HG03378 (cell line): ENCODE measurements around the gene POLR2C.
"Not testable (repeated sequence)": the region's sequence is repeated elsewhere in the genome, so short reads cannot be mapped to it uniquely, and the experiment has no call there.

Experiments
- ATAC-seq: cut with Tn5 transposase; IDR thresholded peaks from one replicate; pipeline ENCODE4 v1.9.1; 2021; ENCODE audit warnings: mild to moderate bottlenecking, moderate library complexity; ENCODE audit not compliant: unreplicated experiment

POLR2C gene

DNA sequence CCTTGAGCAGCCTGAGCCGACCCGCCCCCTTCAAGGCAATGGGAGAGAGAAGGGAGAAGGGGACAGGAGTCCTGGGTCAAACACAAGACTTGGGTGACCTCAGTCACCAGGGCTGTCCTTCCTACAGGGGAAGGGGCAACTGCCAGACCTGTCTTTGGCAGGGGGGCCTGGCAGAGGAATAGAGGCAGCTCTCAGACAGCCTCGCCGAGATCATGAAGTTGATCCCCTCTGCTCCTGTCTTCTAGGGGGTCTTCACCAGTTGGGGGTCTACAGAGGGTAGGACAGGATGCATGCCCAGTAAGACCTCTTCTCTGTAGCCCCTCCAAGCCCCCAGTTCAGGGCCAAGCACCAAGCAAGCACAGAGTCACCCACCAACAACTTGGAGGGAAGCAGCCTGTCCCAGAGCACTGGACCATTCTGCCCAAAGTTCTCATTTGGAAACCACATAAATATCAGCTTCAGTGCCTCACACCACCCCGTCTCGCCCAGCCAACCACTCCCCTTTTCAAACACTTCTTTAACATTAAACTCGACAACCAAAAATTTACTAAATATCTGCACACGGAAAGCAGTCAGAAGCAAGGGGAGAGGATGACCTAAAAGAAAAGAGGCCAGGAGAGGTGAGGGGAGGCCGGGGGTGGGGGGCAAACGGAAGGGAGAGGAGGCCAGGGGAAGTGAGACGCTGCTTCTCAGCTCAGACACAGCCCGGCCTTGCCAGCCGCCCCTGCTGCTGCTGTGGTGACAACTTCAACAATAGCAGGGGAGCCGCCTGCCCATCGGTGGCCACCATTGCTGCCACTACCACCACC is 16.1 kb downstream of the POLR2C start:
- ATAC-seq, result no peak

DNA sequence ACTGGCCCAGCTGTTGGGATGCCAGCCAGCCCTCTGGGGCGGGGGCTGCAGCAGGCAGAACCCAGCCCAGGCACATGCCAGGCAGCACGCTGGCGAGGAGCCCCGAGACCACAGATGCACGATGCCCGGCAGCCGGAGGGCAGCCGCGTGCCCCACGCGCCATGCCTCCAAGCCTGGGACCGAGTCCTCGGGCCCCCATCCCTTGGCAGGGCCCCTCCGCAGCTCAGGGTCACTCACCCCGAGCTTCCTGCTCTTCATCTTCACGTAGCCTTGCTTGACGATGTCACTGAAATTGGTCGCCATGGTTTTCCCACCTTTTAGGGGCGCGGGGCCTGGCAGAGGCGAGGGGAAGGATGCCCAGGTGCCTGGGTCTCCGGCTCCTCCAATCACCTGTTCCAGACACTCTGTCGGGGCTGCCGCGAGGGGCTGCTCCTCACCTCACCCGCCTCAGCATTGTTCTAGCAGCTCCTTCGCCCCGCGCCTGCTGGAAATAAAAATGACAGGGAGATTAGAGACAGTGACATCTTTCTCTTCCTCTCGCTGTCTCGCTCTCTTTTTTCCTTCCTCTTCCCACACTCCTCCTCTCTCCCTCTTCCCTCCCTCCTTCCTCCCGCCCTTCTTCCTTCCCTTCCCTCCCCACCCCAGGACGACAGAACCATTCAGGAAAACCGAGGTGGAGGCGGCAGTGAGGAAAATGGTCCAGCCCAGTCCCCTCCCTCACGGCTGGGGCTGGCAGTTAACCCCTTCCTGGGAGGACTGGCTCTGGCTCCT is 16.9 kb downstream of the POLR2C start:
- no peak for ATAC-seq

DNA sequence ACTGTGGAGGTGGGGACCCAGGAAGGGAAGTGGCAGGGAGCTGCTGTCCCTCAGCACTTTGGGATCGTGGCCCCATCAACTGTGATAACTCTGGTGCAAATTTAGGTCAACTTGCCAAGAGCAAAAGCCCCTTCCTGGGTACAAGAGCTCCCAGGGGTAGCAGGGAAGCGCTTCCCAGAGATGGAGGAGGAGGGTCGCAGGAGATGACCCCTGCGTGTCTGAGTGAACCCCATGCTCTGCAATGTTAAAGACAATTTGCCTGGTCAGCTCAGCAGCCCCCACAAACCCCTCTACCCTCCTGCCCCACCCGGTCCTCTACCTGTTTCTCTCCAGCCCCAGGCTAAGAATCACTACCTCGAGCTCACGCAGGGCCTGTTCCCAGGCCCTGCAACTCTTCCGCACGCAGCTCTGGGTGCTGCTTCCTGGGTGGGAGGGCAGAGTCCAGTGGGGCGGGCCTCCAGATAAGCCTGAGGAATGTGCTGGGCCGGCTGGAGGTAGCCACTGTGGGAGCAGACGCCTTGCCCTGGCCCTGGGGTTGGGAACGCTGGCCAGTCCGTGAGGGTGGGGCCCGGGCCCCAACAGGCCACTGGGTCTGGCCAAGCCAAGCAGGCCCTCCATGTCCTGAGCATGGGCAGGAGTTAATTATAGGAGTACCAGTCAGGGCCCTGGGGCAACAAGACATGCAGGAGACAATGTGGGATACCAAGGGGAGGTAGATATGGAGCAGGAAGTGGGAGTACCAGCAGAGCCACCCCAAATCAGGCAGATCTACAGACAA is 17.7 kb downstream of the POLR2C start:
- no peak for ATAC-seq

DNA sequence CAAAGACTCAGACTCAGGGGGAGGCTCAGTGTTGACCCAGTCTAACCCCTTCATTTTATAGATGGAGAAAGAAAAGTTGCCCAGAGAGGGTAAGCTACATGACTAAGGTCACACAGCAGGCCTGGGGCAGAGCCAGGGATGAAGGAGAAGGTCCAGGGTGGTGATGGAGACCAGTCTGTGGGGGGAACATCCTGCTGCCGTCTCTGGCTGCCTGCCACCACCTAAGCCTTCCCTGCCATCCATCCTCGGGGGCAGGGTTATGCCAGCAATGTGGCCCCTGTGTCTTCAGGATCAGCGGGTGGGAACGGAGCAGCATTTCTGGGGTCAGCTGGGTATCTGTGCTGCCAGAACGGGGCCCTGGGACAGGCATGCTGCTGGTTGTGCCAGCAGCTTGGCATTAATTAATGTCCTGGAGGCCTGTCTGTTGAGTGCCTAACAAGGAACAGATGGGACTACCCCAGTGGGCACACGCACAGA is 18.3 kb downstream of the POLR2C start:
- ATAC-seq, result no peak

DNA sequence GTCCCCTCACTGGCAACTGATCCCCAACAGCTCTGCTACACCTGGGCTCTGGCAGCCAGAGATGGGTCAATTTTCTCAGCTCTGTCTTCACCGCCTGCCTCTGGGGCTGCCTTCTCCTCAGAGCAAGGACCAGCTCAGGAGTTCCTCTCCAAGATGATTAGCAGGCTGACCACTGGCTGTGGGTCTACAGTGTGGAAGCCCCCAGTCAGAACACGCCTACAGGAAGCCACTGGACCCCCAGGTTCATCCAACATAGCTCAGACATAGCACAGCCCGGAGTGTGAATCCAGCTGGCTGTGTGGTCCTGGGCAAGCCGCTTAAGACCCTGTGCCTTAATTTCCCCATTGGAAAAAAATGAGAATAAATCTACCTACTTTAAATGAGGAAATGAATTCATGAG is 18.9 kb downstream of the POLR2C start:
- ATAC-seq, result no peak

DNA sequence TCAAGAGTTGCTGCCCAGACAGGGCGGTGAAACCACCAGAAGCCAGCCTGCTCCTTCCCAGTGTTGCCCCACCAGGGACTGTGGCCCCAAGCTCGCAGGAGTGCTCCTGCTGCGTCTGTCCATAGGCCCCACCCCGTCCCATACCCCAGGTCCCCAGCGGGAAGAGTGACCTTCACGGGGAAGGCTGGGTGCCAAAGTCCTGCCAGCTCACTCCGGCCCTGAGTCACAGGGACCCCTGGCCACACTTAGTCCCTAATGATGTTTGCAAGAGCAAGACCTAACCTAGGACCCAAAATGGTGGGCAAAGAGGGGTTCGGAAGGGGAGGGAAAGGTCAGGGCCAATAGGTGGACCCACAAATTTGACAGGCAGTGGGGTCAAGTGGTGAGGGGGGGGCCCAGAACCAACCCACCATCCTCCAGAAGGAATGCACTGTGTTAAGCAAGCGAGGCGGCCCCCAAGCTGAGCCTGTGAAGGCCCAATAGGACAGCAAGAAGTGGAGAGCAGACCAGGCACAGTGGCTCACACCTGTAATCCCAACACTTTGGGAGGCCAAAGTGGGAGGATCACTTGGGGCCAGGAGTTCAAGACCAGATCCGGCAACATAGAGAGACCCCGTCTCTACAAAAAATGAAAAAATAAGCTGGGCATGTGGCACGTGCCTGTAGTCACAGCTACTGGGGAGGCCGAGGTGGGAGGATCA is 20.5 kb downstream of the POLR2C start:
- no peak for ATAC-seq

DNA sequence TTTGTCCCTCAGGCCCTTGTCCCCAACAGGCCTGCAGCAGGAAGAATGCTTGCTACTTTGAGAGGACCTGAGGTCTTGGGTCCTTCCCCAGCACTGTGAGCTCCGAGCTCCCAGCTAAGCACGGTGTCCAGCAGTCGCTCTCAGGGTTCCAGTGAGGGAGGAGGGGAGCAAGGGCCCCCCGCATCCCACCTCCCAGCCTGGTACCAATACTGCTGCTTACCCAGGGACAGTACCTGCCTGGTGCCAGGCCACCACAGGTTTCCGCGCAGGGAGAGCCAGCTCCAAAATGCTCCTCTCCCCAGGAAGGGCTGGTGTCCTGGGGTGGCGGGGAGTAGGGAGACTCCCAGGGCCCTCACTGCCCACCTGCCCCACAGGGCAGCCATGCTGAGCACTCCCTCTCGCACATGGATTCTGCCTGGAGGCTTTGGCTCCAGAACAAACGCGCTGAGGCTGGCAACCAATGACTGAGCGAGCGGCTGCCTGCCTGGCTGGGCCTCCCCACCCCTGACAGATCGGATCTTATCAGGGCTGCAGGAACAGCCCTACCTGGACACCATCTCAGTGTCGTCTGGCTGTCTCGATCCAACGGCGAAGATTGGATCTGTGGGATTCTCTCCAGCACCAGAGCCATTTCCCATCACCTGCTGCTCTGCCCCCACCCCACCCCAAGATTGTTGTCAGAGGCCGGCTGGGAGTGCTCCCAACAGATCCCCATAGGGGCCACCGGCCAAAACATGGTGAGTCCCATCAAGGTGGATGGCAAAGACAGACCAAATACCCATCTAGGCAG is 21.4 kb downstream of the POLR2C start:
- no peak for ATAC-seq

DNA sequence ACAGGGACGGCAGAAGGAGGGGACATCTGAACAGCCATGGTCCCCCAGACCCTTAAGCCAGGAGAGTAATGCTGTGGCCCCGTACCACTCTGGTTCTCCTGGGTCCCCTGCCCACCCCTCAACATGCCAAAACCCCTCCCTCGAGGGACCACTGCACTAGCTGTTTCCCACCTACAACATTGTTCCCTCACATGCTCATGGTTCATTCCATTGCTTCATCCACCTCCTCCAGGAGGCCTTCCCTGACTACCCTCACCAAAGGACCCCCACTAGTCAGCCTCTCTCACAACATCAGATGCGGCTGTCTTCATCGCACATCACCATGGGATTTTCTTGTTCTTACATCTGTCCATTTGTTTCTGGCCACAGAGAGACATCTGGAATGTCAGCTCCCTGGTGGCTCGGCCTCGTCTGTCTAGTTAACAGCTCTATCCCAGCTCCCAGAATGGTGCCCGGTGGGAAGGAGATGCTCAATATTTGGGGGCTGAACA is 22.1 kb downstream of the POLR2C start:
- no peak for ATAC-seq

DNA sequence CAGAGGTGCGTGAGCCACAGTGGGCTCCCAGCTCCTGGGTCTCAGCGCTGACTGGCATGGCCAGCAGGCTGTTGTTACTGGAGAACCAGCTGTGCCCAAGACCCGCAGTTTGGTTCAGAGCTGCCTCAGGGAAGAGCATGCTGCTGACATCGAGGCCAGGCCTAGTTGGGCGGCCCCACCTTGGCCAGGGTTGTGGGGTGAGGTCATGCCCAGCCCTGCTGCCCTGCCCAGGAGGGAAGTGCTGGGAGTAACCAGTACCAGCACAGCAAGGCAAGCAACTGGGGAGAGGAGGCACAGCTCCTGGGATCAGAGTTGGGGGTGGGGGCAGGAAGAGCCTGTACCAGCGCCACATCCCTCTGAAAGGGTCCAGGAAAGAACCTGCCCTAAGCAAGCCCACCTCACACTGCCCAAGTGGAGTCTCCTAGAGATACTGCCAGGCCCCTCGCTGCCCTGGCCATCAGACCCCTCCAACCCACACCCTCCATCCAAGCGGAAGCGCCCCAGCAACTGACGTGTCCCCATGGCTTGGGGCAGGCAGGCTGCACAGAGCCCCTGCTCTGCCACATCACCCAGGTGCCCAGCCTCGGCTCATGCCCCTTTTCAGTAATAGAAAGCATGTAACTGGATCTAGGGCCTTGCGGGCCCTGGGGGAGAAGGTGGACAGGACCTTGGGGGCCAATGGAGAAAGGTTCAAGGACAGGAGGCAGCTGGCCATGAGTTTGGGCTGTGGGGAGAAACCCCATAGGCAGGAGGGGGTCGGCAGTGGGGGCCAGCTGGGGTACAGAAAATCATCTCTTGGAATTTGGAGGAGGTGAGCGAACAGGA is 22.8 kb downstream of the POLR2C start:
- ATAC-seq, result no peak

DNA sequence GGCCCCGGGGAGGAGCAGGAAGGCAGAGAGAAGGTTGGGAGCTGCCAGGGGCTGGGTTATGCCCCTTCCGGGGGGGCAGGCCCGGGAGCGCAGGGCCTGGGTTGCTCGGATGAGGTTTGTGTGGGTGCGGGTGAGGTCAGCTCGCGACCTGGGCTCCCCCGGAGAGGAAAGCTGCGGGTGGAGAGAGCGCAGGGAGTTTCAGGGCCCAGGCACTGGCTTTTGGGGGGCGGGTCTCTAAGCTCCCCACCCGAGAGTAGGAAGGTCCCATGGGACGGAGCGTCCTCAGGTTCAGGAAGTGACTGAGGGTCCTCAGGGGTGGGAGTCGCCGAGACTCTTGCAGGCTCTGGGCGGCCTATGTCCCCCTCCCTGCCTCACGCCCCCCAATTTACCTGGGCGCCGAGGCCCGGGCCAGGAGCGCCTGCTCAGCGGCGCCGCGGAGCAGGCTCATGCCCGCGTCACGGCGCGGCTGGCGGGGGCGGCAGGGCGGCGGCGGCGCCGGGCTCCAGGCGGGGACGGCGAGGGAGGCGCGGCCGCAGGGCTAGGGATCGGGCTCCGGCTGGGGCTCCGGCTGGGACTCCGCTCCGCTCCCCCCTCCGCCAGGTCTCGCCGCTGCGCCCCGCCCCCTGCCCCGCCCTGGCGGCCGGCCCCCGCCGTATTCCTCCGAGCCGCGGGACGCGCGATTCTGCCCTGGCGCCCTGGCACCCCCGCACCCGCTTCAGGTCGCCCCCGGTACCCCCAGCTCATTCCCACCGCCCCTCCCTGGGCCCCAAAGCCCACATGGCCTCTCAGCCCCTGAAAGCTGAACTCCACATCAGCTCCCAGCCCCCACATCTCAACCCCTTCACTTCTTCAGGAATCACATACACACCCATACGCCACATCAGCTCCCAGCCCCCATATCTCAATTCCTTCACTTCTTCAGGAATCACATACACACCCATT is 23.7 kb downstream of the POLR2C start, which contains the start of gene DOK4:
Gene DOK4, minus strand, starts transcription at position 578 of the 942 bp plus-strand sequence. CDS start 6,986 bp downstream, outside the sequence.
- ATAC-seq, result peak; percentile 49

DNA sequence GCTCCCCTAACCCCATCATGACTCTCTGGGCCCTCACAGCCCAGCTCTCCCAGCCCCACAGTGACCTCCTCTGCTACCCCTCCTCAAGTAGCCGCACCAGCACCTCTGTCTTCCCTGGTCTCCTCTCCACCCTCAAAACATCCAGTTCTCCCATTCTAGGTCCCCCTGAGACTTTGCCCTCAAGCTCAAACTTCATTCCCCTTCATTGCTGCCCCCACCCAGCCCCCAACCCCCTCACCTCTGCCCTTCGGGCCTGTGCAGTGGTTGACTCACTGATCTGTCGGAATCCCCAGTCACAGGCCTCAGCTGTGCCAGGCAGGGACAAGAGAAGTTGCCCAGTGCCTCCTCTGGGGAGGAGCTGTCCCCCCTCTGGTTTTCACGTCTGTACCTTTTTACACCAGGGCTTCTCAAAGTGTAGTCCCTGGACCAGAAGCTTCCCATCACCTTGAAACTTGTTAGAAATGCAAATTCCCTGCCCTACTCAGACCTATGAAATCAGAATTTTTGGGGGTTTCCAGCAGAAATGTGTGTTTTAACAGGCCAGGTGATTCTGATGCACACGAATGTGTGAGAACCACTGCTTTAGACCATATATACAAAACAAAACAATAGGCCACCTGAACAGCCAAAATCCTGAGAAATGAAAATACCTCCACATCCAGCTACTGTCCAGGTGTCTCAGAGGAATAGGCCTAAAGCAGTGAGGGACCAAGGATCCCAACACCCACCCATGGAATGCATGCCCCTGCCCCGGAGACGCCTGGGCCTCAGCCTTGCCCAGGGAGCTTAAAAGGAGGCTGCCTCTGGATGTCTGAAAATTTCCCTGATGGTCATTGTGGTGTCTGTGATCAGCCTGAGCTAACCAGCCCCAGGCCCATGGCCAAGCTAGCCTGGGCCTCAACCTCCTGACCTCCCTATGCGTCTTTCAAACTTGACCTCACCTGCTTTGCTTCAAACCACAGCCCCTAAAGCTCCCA is 24.7 kb downstream of the POLR2C start:
- no peak for ATAC-seq

DNA sequence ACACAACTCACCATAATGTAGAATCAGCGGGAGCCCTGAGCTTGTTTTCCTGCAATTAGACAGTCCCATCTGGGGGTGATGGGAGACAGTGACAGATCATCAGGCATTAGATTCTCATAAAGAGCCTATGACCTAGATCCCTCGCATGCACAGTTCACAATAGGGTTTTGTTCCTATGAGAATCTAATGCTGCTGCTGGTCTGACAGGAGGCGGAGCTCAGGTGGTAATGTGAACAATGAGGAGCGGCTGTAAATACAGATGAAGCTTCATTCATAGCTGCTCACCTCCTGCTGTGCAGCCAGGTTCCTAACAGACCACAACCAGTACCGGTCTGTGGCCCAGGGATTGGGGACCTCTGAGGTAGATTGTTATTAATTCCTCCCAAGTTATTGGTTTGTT is 26.8 kb downstream of the POLR2C start:
- no peak for ATAC-seq

DNA sequence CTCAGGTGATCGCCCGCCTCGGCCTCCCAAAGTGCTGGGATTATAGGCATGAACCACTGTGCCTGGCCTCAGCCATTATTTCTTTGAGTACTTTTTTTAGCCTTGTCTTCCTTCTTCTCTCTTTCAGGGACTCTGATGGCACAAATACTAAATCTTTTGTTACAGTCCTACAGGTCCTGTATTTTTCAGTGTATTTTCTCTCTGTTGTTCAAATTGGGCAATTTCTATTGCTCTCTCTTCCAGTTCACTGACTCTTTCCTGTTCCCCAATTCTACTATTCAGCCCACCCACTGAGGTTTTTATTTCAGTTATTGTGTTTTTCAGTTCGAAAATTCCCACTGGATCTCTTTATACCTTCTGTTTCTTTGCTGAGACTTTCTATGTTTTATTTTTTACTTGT is 31.3 kb downstream of the POLR2C start:
- no peak for ATAC-seq

DNA sequence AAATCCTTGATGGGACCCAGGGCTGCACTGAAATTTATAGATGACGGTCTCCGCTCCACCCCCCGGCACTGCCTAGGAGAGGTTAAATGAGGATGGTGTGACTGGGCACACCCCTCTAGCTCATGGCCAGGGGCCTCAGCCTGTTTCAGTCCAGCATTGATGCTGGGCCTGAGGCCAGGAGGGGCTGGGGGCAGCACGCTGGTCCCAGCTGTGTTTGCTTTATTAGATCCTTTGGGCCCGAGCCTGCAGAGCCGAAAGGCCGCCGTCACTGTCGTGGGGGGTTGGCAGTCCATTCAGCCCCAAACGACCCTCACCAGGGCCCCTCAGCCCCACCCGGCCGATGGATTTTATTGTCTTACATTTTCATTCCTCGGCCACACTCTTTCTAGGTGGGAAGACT is 34.6 kb downstream of the POLR2C start:
- ATAC-seq, result no peak

DNA sequence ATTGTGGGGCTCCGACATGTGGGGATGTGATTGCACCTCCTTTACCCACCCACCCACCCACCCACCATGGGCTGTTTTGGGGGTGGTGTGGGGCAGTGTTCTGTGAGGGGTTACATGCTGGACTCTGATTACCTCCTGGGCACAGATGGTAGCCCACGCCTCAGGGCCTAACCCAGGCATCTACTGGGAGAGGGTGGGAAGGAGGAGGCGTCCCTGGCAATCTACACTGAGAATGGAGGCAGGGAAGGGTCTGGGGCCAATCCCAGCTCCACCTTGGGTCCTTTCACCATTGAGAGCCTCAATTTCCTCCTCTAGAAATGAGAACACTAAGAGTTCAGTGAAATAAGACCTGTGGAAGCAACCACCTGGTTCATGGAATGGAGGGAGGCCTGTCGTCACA is 35.6 kb downstream of the POLR2C start:
- ATAC-seq, result no peak

DNA sequence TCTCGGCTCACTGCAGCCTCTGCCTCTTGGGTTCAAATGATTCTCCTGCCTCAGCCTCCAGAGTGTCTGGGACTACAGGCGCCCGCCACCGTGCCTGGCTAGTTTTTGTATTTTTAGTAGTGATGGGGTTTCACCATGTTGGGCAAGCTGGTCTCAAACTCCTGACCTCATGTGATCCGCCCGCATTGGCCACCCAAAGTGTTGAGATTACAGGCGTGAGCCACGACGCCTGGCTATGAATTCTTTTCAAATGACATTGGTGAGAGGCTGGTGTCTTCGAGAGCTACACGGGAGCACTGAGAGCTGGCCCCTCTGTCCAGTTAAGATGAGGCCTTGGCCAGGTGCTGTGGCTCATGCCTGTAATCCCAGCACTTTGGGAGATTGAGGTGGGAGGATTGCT is 37.5 kb downstream of the POLR2C start:
- not testable (repeated sequence) for ATAC-seq
